BE2C (cell line): ENCODE measurements around the gene KCNK2.

ENCODE experiments used
- DNase-seq: peaks from one replicate; pipeline ENCODE4 v3.0.0-alpha.2; 2020
- H3K27me3 ChIP-seq: fragments of 250-450 bp; sonication (Bioruptor Pico); 2 replicates; pipeline ENCODE4 v1.5.1; 2020; ENCODE audit warnings: mild to moderate bottlenecking
- H3K36me3 ChIP-seq: fragments of 250-450 bp; sonication (Bioruptor Pico); 2 replicates; pipeline ENCODE4 v1.5.1; 2020; ENCODE audit warnings: mild to moderate bottlenecking
- H3K4me1 ChIP-seq: fragments of 250-450 bp; sonication (Bioruptor Pico); 2 replicates; pipeline ENCODE4 v1.5.1; 2020
- H3K4me3 ChIP-seq: 2 replicates; pipeline ENCODE4 v1.5.1; 2011; ENCODE audit warnings: low read depth, low read length
- H3K9me3 ChIP-seq: fragments of 250-450 bp; sonication (Bioruptor Pico); 2 replicates; pipeline ENCODE4 v1.5.1; 2020
- CTCF ChIP-seq: IDR thresholded peaks from 2 replicates; pipeline ENCODE4 v1.5.1; 2012; ENCODE audit warnings: mild to moderate bottlenecking, low read depth, low read length

KCNK2 gene

GRCh38 chr1:215185067-215185620, 102.6 kb downstream of the KCNK2 start:
- no peaks in the 10 kb centered on the region for H3K4me1 ChIP-seq
- no peaks in the 10 kb centered on the region for H3K9me3 ChIP-seq
- H3K27me3 ChIP-seq = no peaks in the 10 kb centered on the region
- no peak for DNase-seq
- TF ChIP-seq CTCF = no peak
- no peaks in the 10 kb centered on the region for H3K36me3 ChIP-seq
- no peak overlapping the region for H3K4me3 ChIP-seq

- H3K4me1 ChIP-seq = no peaks in the 10 kb centered on the region
- TF ChIP-seq CTCF = no peak
- H3K27me3 ChIP-seq = no peaks in the 10 kb centered on the region; the same call in 1 of the 2 replicates
- DNase-seq = no peak
- no peaks in the 10 kb centered on the region for H3K9me3 ChIP-seq
- H3K4me3 ChIP-seq = no peak overlapping the region
- H3K36me3 ChIP-seq = no peaks in the 10 kb centered on the region
Observed at GRCh38 chr1:215188302-215188950, 105.9 kb downstream of the KCNK2 start.

GRCh38 chr1:215192306-215192705, 109.8 kb downstream of the KCNK2 start:
- H3K27me3 ChIP-seq = no peaks in the 10 kb centered on the region; the same call in 1 of the 2 replicates
- no peak for DNase-seq
- no peaks in the 10 kb centered on the region for H3K4me1 ChIP-seq
- TF ChIP-seq CTCF = no peak
- no peaks in the 10 kb centered on the region for H3K36me3 ChIP-seq
- H3K4me3 ChIP-seq = no peak overlapping the region
- no peaks in the 10 kb centered on the region for H3K9me3 ChIP-seq

- no peak for DNase-seq
- no peaks in the 10 kb centered on the region for H3K9me3 ChIP-seq
- H3K36me3 ChIP-seq = no peaks in the 10 kb centered on the region
- no peaks in the 10 kb centered on the region for H3K4me1 ChIP-seq
- no peak overlapping the region for H3K4me3 ChIP-seq
- TF ChIP-seq CTCF = no peak
- H3K27me3 ChIP-seq = no peaks in the 10 kb centered on the region
Observed at GRCh38 chr1:215198021-215198420, 115.5 kb downstream of the KCNK2 start.

GRCh38 chr1:215200121-215200520, 117.6 kb downstream of the KCNK2 start:
- DNase-seq = no peak
- H3K4me1 ChIP-seq = no peaks in the 10 kb centered on the region
- H3K9me3 ChIP-seq = no peaks in the 10 kb centered on the region
- no peaks in the 10 kb centered on the region for H3K36me3 ChIP-seq
- H3K4me3 ChIP-seq = no peak overlapping the region
- no peak for TF ChIP-seq CTCF
- no peaks in the 10 kb centered on the region for H3K27me3 ChIP-seq

GRCh38 chr1:215201283-215201682, 118.7 kb downstream of the KCNK2 start:
- Histone ChIP-seq H3K9me3 (no peaks in the 10 kb centered on the region), H3K4me1 (no peaks in the 10 kb centered on the region), H3K27me3 (no peaks in the 10 kb centered on the region), H3K36me3 (no peaks in the 10 kb centered on the region), H3K4me3 (no peak overlapping the region)
- no peak for DNase-seq
- TF ChIP-seq CTCF = no peak
